GM13977 (cell line): ENCODE results near the gene USP24.

Source experiments
- DNase-seq: peaks from one replicate; pipeline ENCODE4 v3.0.0; 2012; ENCODE audit warnings: low spot score
- in situ Hi-C: fragments of 300-500 bp; cut with MboI; formaldehyde crosslinking; loops from one replicate; pipeline ENCODE4 v1.12.0; 2022; ENCODE audit warnings: low sequenced_read_pairs, low pct_unique_long_range_greater_than_20kb, mixed read lengths, inconsistent platforms; ENCODE audit not compliant: unreplicated experiment
- TF ChIP-seq, protein P1 (sequence below): IDR thresholded peaks from 2 replicates; pipeline ENCODE4 v1.5.1; 2012; ENCODE audit warnings: mild to moderate bottlenecking, control low read depth; ENCODE audit not compliant: insufficient read depth; ENCODE audit errors: extremely low read depth, missing control alignments

The USP24 gene

DNA sequence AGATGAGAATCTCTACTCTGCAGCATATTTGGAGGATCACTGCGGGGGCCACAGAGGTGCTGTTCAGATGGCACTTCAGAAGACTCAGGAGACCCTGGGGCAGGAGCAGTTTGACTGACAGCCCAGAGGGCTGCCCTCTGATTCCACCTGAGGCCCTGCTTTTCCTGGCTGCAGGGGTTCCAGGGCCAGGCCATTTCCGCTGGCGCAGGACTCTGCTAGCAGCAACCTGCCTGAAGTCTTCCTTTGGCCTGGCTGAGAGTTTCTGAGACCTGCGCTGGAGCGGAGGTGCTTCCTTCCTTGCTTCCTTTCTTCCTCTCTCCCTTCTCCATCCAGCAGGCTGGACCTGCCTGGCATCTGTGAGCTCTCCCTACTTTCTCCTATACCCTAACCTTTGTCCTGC is 164.0 kb downstream of the USP24 start:
- DNase-seq, result no peak
- TF ChIP-seq, protein P1, sequence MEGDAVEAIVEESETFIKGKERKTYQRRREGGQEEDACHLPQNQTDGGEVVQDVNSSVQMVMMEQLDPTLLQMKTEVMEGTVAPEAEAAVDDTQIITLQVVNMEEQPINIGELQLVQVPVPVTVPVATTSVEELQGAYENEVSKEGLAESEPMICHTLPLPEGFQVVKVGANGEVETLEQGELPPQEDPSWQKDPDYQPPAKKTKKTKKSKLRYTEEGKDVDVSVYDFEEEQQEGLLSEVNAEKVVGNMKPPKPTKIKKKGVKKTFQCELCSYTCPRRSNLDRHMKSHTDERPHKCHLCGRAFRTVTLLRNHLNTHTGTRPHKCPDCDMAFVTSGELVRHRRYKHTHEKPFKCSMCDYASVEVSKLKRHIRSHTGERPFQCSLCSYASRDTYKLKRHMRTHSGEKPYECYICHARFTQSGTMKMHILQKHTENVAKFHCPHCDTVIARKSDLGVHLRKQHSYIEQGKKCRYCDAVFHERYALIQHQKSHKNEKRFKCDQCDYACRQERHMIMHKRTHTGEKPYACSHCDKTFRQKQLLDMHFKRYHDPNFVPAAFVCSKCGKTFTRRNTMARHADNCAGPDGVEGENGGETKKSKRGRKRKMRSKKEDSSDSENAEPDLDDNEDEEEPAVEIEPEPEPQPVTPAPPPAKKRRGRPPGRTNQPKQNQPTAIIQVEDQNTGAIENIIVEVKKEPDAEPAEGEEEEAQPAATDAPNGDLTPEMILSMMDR, result no peak
- in situ Hi-C loops, result no loop called here

DNA sequence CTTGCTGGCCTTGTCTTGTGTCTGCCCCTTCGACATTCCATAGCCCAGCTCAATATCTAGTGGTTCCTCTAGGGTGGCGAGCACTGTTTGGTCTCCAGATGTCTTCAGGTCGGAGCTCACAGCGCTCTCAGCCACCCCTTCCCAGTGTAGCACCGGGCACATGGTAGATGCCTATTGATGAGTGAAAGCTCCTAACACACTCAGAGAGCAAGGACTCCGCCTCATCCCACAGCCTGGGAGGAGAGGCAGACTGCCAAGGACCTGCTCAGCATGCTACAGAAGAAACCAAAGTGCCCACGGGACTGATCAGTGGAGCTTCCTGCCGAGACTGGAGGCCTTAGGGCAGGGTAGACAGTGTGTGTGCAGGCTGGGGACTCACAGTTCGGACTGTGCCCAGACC is 164.9 kb downstream of the USP24 start:
- TF ChIP-seq, protein P1, result no peak
- DNase-seq, result no peak
- in situ Hi-C loops, result no loop called here

DNA sequence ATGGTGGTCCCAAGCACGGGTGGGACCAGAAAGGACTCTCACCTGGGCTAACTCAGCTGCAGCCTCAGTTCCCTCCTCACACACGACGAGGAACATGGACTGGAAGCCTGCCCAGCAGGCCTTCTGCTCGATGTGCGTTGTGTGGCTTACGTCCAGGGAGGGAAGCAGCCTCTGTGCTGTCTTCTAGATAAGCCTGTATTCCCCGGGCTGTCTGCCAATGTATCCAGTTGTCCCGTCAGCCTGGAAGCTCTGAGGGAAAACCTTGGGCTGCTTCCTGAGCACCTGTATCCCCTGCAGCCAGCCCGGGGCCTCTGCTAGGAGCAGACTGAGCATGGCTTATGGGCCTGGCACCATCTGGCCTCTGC is 165.3 kb downstream of the USP24 start:
- in situ Hi-C loops, result no loop called here
- no peak for DNase-seq
- TF ChIP-seq, protein P1, result no peak

DNA sequence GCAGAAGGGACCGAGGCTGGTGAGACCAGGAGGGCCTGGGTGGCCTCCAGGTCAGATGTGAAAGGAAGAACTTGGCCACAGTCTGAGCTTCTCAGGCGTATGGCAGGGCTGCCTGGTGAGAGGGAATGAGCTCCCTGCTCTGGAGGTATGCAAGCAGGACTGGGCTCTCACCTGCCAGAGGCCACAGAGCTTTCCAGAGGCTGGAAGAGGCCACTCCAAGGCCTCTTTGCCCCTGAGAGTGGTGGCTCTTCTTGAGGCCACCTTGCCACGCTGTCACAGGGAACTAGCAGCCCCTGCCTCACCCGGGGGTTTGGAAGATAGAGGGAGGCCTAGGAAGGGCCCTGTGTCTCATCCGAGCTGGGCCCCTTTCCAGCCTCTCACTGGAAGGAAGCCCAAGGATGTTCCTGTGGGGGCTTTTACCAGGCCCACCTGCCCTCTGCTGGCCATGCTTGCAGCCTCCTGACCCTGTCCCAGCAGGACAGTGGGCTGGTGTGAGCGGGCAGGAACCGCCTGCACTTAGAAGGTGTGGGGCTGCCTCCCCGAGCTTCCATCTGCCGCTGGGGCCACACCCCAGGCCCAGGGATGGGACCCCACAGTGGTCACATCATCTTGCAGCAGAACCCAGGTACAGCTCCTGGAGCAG is 165.8 kb downstream of the USP24 start:
- DNase-seq, result no peak
- in situ Hi-C loops, result no loop called here
- TF ChIP-seq, protein P1, result no peak

DNA sequence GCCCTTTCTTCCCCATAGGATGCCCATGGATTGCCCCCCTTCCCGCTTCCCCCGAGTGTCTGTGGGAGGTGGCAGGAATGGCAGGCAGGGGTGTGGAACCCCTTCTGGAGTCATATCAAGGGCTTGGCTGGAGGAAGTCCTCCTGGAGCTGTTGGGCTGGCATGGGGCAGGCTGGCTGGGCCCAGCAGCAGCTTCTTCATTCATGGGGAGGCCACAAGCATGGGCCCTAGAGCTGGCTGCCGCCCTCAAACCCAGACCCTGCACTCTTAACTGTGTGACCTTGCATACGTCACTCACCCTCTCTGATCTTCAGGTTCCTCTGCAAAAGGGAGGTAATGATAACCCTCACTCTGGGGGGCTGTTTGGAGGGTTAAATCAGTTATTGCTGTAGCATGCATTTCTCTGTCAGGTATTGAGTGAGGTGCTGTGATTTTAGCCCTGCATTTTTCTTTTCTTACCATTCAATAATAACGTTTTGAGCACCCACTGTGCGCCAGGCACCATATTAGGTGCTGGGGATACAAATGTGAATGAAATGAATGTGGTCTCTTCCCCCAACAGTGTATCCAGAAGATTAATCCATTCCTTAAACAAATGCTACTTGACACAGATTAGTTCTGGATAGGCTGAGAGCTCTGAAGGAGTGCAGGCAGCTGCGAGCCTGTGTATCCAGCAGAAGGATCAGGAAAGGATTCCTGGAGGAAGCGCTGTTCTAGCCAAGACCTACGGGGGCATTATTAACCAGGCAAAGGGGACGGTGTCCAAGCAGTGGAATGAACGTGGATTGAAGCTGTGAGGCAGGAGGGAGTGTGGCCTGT is 166.5 kb downstream of the USP24 start:
- in situ Hi-C loops, result no loop called here
- TF ChIP-seq, protein P1, result no peak
- no peak for DNase-seq

DNA sequence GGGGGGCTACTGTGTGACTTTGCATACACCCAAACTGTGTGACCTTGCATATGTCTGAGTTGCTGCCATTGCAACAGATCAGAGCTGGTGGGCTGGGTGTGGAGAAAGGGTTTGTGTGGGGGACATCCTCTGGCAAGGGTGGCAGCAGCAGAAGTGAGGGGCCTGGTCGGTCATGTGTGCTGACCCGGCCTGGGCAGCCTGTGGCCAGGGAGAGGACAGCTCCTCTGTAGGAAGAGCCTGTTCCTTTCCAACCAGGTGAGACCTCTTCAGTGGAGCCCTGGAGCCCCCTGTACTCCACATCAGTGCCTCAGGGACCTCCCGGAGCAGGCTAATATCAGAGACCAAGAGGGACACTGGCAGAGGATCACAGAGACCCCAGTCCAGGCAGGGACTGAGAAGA is 167.6 kb downstream of the USP24 start:
- in situ Hi-C loops, result no loop called here
- TF ChIP-seq, protein P1, result no peak
- DNase-seq, result no peak
